Measurements from ENCODE around the gene PIP5K1B. TPM values are rescaled to one million over a fixed set of nuclear protein-coding genes. Genes with fewer than 3 reads are reported as not detected.

Gene PIP5K1B
- total and polyA plus RNA-seq, 2 of the 13 experiments (the other 11 are each of a cell fraction or from before 2014, with no cell fraction given), result 15.8 to 17.5 TPM

DNA sequence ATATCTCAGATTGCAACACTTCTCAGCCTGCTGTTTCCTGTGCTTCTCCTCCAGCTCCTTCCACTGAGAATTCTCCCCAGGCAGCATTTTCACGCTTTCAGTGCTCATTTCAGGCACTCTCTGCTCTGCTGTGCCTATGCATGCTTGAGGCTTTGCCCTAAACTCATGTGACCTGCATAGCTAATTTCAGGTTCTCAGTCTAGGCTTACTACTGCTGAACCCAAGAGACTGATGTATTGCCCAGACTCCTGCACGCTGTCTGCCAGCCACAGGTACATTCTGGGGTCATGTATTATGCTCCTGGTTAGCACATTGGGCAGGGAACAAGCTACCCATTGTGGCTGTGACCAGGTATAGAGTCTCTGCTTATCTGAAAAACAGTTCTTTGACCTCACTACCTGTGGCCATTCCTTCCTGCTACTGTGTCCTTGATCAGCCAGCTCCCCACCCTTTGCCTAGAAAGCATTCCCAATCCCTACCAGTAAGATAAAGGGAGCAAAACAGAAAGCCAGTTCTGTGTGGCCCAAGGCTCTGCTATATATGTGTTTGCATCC, 34.7 kb downstream of the PIP5K1B start (continued):
- TF ChIP-seq, protein P1, sequence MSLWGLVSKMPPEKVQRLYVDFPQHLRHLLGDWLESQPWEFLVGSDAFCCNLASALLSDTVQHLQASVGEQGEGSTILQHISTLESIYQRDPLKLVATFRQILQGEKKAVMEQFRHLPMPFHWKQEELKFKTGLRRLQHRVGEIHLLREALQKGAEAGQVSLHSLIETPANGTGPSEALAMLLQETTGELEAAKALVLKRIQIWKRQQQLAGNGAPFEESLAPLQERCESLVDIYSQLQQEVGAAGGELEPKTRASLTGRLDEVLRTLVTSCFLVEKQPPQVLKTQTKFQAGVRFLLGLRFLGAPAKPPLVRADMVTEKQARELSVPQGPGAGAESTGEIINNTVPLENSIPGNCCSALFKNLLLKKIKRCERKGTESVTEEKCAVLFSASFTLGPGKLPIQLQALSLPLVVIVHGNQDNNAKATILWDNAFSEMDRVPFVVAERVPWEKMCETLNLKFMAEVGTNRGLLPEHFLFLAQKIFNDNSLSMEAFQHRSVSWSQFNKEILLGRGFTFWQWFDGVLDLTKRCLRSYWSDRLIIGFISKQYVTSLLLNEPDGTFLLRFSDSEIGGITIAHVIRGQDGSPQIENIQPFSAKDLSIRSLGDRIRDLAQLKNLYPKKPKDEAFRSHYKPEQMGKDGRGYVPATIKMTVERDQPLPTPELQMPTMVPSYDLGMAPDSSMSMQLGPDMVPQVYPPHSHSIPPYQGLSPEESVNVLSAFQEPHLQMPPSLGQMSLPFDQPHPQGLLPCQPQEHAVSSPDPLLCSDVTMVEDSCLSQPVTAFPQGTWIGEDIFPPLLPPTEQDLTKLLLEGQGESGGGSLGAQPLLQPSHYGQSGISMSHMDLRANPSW (CRISPR knock-in tag; IDR thresholded peaks at IDR 0.05; ENCODE audit: borderline replicate concordance), result no peak
- no peak for TF ChIP-seq YY1 (IDR thresholded peaks at IDR 0.05; ENCODE audit: insufficient read depth, insufficient replicate concordance, low read depth, low read length)
- TF ChIP-seq ZUFSP (CRISPR knock-in tag; IDR thresholded peaks at IDR 0.05; ENCODE audit: borderline replicate concordance), result no peak
- TF ChIP-seq NR1H2 (CRISPR knock-in tag; IDR thresholded peaks at IDR 0.05; ENCODE audit: borderline replicate concordance, low read depth), result no peak
- no peak for TF ChIP-seq ZNF704 (CRISPR knock-in tag; IDR thresholded peaks at IDR 0.05; ENCODE audit: borderline replicate concordance)
- TF ChIP-seq SSRP1 (CRISPR knock-in tag; IDR thresholded peaks at IDR 0.05), result 0 out of 2 replicates have a peak, but pooled peaks have one; percentile 45
- TF ChIP-seq SMARCE1 (IDR thresholded peaks at IDR 0.05; ENCODE audit: borderline replicate concordance), result no peak
- peak; percentile 98 for TF ChIP-seq ZEB1 (IDR thresholded peaks at IDR 0.05; ENCODE audit: insufficient replicate concordance, low read depth)
- no peak for TF ChIP-seq ZNF326 (CRISPR knock-in tag; IDR thresholded peaks at IDR 0.05; ENCODE audit: borderline replicate concordance)
- no peak for TF ChIP-seq ZNF720 (CRISPR knock-in tag; IDR thresholded peaks at IDR 0.05)
- no peak for TF ChIP-seq CHCHD3 (CRISPR knock-in tag; IDR thresholded peaks at IDR 0.05)
- no peak for TF ChIP-seq ELK4 (CRISPR knock-in tag; IDR thresholded peaks at IDR 0.05; ENCODE audit: borderline replicate concordance)
- TF ChIP-seq HIVEP1 (CRISPR knock-in tag; IDR thresholded peaks at IDR 0.05), result no peak
- TF ChIP-seq ATM (IDR thresholded peaks at IDR 0.05; ENCODE audit: borderline replicate concordance), result no peak
- TF ChIP-seq ZNF609 (CRISPR knock-in tag; IDR thresholded peaks at IDR 0.05; ENCODE audit: borderline replicate concordance), result peak; percentile 70; the same call in 1 of the 2 replicates
- TF ChIP-seq MXD4 (CRISPR knock-in tag; IDR thresholded peaks at IDR 0.05), result no peak
- no peak for TF ChIP-seq ZNF75D (CRISPR knock-in tag; IDR thresholded peaks at IDR 0.05; ENCODE audit: borderline replicate concordance)
